Fibroblast of the aortic adventitia (primary cell): ENCODE results near the gene AAK1. TPM values are rescaled to one million over a fixed set of nuclear protein-coding genes. Genes with fewer than 3 reads are reported as not detected.

Experiments
- DNase-seq: peaks from one replicate; pipeline ENCODE4 v3.0.0-alpha.2; 2010; ENCODE audit warnings: low read depth
- H3K4me3 ChIP-seq: 2 replicates; pipeline ENCODE4 v1.5.1; 2011; ENCODE audit warnings: low read depth, mild to moderate bottlenecking, control low read depth, low read length, moderate library complexity
- total RNA-seq: library from RNA; depleted of rRNA; stranded (reverse); fragments of >200 nt; gene quantifications from 2 replicates; pipeline ENCODE4 v1.2.3, GENCODE V29; 2012; ENCODE audit warnings: low replicate concordance
- TF ChIP-seq, protein P1 (sequence below): IDR thresholded peaks from 2 replicates; pipeline ENCODE4 v1.5.1; 2011; ENCODE audit warnings: mild to moderate bottlenecking, low read length, control low read depth, inconsistent platforms; ENCODE audit not compliant: insufficient read depth

AAK1 gene
- total RNA-seq, 1 donor, result 82.6 TPM

DNA sequence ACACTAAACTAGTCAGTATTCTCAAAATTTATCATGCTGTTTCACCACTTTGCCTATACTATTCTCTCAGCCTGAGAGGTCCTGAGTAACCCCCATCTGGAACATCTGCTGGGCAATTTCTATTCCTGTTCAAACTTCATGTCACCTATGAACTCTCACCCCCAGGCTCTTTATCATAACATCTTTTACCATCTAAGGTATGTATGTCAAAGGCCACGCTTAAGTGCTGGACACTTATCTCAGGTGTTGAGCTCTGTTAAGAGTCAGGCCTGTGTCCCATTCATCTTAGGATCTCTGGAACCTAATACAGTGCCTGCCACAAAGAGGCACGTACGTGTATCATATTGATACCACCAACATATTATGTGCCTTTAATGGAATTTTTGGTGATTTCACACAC lies 4.9 kb downstream of the AAK1 start:
- no peak overlapping the region for H3K4me3 ChIP-seq
- DNase-seq, result no peak
- TF ChIP-seq, protein P1, sequence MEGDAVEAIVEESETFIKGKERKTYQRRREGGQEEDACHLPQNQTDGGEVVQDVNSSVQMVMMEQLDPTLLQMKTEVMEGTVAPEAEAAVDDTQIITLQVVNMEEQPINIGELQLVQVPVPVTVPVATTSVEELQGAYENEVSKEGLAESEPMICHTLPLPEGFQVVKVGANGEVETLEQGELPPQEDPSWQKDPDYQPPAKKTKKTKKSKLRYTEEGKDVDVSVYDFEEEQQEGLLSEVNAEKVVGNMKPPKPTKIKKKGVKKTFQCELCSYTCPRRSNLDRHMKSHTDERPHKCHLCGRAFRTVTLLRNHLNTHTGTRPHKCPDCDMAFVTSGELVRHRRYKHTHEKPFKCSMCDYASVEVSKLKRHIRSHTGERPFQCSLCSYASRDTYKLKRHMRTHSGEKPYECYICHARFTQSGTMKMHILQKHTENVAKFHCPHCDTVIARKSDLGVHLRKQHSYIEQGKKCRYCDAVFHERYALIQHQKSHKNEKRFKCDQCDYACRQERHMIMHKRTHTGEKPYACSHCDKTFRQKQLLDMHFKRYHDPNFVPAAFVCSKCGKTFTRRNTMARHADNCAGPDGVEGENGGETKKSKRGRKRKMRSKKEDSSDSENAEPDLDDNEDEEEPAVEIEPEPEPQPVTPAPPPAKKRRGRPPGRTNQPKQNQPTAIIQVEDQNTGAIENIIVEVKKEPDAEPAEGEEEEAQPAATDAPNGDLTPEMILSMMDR, result no peak

DNA sequence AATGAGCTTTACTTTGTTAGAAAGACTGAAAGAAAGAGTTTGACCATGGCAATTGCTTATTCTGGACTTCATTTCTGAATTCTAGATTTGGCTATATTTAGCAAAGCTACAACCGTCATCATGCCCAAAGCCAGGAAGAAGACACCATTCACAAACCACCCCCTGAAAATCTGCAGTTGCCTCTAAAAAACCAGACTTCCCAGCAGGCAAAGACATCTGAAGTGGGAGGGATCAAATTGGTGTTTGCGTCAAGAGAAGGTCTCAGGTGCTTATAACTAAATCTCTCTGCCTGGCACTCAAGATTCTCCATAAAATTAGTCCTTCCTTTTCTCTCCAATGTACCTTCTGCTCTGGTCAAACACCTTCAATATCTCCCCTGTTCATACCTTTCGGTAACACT lies 5.6 kb downstream of the AAK1 start:
- TF ChIP-seq, protein P1, result no peak
- H3K4me3 ChIP-seq, result no peak overlapping the region
- no peak for DNase-seq

DNA sequence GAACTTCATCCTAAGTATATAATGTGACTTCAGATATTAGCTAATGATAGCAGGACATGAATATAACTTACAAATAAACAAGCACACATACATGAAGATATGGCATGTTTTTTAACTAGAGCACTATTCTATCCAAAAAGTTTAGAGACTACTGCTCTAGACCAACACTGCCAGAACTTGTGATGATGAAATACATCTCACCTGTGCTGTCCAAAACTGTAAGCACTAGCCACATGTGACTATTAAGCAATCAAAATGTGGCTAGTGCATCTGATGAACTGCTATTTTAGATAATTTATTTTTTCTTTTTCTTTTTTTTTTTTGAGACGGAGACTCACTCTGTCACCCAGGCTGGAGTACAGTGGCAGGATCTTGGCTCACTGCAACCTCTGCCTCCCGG lies 7.1 kb downstream of the AAK1 start:
- no peak for DNase-seq
- TF ChIP-seq, protein P1, result no peak
- no peak overlapping the region for H3K4me3 ChIP-seq

DNA sequence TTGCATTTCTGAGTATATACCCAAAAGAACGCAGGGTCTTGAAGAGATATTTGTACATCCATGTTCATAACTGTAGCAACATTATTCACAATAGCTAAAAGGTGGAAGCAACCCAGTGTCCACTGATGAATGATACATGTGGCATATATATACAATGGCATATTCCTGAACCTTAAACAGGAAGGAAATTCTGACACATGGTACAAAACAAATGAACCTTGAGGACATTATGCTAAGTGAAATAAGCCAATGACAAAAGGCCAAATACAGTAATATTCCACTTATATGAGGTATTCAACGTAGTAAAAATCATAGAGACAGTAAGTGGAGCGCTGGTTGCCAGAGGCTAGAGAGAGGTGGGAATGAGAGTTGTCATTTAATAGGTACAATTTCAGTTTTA lies 8.1 kb downstream of the AAK1 start:
- TF ChIP-seq, protein P1, result no peak
- no peak for DNase-seq
- no peak overlapping the region for H3K4me3 ChIP-seq

DNA sequence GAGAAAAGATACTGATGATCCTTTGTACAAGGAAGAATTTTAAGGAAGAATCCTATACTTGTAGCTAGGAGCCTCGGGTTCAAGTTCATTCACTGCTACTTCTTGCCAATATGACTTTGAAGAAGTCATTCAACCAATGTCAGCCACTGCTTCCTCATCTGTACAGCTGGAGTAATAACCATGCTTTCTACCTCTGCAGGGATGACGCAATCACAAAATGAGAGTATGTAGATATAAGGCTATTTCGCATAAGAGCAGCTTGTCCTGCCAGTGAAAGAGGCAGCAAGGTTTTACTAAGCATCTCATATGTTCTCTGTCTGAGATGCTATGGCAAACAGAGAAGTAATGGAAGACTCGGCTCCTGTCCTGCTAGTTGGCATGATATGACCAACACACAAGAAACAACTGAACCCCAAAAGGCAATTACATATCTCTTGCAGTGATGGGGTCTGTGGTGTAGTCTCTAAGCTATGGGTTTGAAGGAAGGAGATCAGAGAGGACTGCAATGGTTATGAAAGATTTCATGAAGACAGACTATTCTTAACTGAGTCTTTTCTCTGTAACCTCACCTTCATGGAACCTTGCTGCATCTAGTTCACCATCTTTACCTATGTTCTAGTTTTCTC lies 9.2 kb downstream of the AAK1 start:
- TF ChIP-seq, protein P1, result no peak
- H3K4me3 ChIP-seq, result no peak overlapping the region
- peak; percentile 32 for DNase-seq

DNA sequence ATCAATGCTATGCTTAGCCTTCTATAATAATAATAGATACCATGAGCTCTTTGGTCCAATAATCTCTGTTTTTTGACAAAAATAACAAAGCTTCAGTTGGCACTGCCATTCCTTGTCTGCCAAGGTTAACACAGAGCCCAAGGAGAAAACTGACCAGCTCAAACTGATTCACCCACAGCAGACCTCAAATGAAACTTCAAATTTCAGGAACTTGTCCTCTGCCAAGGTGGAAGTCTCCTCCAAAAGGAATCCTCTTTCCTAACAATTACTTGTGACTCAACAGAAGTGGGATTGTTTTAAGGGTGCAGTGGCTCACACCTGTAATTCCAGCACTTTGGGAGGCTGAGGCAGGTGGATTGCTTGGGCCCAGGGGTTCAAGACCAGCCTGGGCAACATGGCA lies 12.1 kb downstream of the AAK1 start:
- TF ChIP-seq, protein P1, result no peak
- no peak for DNase-seq
- H3K4me3 ChIP-seq, result no peak overlapping the region
